Measurements from ENCODE around the gene AGBL1. TPM values are rescaled to one million over a fixed set of nuclear protein-coding genes. Genes with fewer than 3 reads are reported as not detected.

AGBL1 gene
- total RNA-seq, 1 experiment from 2014 or later: not detected

- TF ChIP-seq CTCF (conservative IDR thresholded peaks at IDR 0.05): no peak
- H2BK15ac ChIP-seq (ENCODE audit: low read depth, low read length): no peak overlapping the region
- no peaks in the 10 kb centered on the region for H4K20me1 ChIP-seq (ENCODE audit: control insufficient read depth, insufficient read depth, insufficient read length)
- H3K27me3 ChIP-seq (ENCODE audit: insufficient read depth, low read length): no peaks in the 10 kb centered on the region
- Mint-ChIP-seq H3K36me3 (ENCODE audit: insufficient read depth in 1 of 3, low read depth in 3 of 3) (no peaks in the 10 kb centered on the region), H3K27me3 (ENCODE audit: low read depth) (peaks cover 1% of the 10 kb centered on the region; the same call in 1 of the 2 replicates), H3K9me3 (no peaks in the 10 kb centered on the region), H3K4me1 (peaks cover 0 to 14% of the 10 kb centered on the region in 2 experiments; a peak in 3 of 4 replicates), H3K4me3 (no peak overlapping the region), H3K27ac (no peak overlapping the region)
- H3K4me2 ChIP-seq (ENCODE audit: insufficient read depth, insufficient read length, low read length): no peak overlapping the region
- no peaks in the 10 kb centered on the region for H3K79me2 ChIP-seq (ENCODE audit: insufficient read depth, low read length)
- no peak overlapping the region for H3K4ac ChIP-seq (ENCODE audit: low read depth, low read length)
- no peak overlapping the region for H3T11ph ChIP-seq (ENCODE audit: low read length)
- H2AK5ac ChIP-seq (ENCODE audit: insufficient read length, low read length): no peak overlapping the region
- no peak overlapping the region for H4K8ac ChIP-seq (replicated peaks; ENCODE audit: insufficient read length, low read depth, low read length)
- no CpG with 5 or more reads among the region's 3 CpGs for WGBS (ENCODE audit: extremely low coverage, insufficient read length, low lambda C conversion rate)
- H3K56ac ChIP-seq (ENCODE audit: insufficient read length, low read depth, low read length): no peak overlapping the region
- no peaks in the 10 kb centered on the region; the same call in 1 of the 2 replicates for H3K4me1 ChIP-seq (ENCODE audit: insufficient read depth, low read length)
- no peak for DNase-seq
- no peaks in the 10 kb centered on the region for H3K23me2 ChIP-seq (ENCODE audit: insufficient read length, low read depth, low read length, poor library complexity, severe bottlenecking)
- H2BK12ac ChIP-seq (ENCODE audit: insufficient read length, low read depth, low read length): no peak overlapping the region
- no peak overlapping the region for H2BK5ac ChIP-seq (ENCODE audit: insufficient read length, low read length)
- no peak overlapping the region for H3K27ac ChIP-seq (ENCODE audit: insufficient read length, low read depth, low read length)
- no peak overlapping the region for H2BK120ac ChIP-seq (ENCODE audit: low read depth, low read length, poor library complexity, severe bottlenecking)
- H2BK20ac ChIP-seq (ENCODE audit: low read depth, low read length, poor library complexity, severe bottlenecking): no peak overlapping the region
- no peak overlapping the region for H3K14ac ChIP-seq (ENCODE audit: insufficient read depth, low read length)
- no peak overlapping the region for H3K9ac ChIP-seq (ENCODE audit: extremely low read depth, insufficient read length, low read length)
- no peak overlapping the region for H2AFZ ChIP-seq (ENCODE audit: low read length)
- H3K23ac ChIP-seq (ENCODE audit: insufficient read length, low read depth, low read length): no peak overlapping the region
- no peak overlapping the region for H3K18ac ChIP-seq (ENCODE audit: insufficient read length, low read depth, low read length)
- no peak overlapping the region for H4K5ac ChIP-seq (ENCODE audit: insufficient read length, low read depth, low read length)
- no peak overlapping the region for H4K91ac ChIP-seq (ENCODE audit: insufficient read length, low read depth, low read length)
- H3K9me3 ChIP-seq (ENCODE audit: control insufficient read depth, low read depth, low read length): no peaks in the 10 kb centered on the region
- H3K79me1 ChIP-seq (ENCODE audit: insufficient read depth, low read depth, low read length, poor library complexity, severe bottlenecking): no peaks in the 10 kb centered on the region
These were observed 19.0 kb upstream of the AGBL1 start for GRCh38 chr15:86060674-86061073.

All from H9 (cell line).